HG02763 (cell line): ENCODE data around the gene ROPN1.

Source experiments
- ATAC-seq: cut with Tn5 transposase; IDR thresholded peaks from one replicate; pipeline ENCODE4 v1.9.1; 2021; ENCODE audit warnings: mild to moderate bottlenecking, moderate library complexity; ENCODE audit not compliant: unreplicated experiment

Gene ROPN1

DNA sequence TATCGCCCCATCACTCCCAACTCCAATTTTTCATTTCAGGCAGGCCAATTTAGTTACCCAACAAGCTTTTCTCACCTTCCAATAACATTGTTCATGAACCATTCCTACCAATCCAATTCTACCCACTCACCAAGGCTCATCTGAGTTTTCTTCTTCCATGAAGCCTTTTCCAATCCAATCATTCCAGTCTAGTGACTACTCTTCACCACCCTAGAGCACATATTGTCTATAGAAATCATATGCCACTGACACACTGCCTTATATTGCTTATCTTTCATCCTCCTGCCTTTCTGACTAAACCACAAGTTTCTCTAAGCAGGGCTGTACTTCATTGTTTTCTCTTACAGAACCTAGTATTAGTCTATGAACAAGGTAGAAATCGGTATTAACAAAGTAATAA is 42.3 kb downstream of the ROPN1 start:
- no peak for ATAC-seq

DNA sequence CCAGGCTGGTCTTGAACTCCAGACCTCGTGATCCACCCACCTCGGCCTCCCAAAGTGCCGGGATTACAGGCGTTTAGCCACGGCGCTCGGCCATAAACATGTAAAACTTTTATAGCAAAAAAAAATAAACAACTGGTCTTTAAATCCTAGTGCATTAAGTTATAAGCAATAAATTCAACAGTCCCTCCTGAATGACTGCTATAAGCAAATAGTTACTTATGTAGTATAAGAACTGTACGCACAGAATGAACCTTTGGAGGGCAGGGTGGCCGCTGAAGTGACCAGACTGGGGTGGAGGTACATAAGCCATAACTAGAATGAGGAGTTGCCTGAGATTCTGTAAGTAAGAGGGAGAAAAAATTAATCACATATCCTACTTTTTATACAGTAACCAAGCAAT is 43.5 kb downstream of the ROPN1 start:
- no peak for ATAC-seq

DNA sequence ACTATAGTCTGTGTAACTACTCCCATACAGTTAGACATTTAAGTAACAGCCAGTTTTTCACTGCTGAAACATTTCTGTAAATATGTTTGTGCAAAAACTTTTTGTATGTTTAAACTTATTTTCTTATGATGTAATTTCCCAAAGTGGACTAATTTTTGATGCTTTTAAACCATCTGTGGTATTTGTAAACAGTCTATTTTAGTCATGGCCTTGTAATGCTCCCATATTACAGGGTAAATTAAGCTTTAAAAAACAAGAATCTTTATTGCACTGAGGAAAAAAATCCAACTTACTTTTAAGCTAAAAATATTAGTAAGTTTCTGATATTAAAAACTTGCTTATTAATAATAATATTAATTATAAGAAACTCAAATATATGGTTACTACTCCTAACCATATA is 44.4 kb downstream of the ROPN1 start:
- no peak for ATAC-seq

DNA sequence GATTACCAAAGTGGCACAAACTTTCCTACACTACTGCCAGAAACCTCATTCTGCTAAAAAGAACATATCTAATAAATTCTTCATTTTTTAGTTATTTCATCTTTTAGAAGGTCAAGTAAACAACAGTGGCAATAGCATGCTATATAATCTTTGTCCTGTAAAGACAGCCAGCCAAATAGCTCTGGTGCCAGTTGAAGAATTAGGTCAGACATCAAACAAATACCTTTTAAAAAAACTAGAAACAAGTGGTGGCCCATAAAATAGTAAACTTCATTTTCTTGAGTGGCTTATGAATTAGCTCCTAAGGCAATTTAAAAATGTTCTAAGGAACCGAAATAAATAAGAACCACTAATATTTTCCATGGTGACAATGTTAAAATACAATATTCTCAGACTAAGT is 50.4 kb downstream of the ROPN1 start:
- no peak for ATAC-seq

- no peak for ATAC-seq
Measured at GRCh38 chr3:123941121-123941520, 50.8 kb downstream of the ROPN1 start.

DNA sequence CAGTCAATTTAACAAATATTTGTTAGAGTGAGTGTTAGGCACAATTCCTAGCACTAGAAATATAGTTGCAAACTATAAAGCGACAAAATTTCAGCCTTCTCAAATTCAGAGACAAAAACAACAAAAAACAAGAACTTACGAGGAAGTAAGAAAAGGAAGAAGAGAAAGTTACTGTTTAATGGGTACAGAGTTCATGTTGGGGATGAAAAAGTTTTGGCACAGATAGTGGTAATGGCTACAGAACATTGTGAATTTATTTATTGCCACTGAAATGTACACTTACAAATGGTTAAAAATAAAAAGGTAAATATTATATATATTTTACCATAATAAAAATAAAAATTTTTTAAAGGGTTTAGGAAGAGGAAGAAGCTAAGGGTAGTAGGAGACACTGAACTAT is 52.2 kb downstream of the ROPN1 start:
- no peak for ATAC-seq

GRCh38 chr3:123936400-123936799 is 55.5 kb downstream of the ROPN1 start:
- no peak for ATAC-seq

DNA sequence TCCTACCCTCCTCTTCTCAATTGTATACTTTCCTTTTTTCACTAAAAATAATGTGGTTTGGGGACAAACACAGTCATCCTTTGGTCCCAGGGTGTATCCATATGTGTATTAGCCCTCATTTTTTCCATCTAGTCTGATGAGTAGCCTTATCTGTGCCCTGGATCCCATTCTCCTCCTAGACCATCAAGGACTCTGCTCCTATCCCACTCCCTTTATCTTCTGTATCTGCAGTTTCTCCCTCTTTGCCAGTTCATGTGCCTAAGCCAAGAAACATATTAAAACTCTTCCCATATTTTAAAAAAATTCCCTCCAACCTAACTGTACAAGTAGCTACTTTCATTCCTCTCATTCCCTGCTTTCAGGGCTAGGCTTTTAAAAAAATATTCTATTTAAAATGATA is 56.1 kb downstream of the ROPN1 start:
- no peak for ATAC-seq

- no peak for ATAC-seq
Measured at GRCh38 chr3:123934250-123934649, 57.7 kb downstream of the ROPN1 start.

DNA sequence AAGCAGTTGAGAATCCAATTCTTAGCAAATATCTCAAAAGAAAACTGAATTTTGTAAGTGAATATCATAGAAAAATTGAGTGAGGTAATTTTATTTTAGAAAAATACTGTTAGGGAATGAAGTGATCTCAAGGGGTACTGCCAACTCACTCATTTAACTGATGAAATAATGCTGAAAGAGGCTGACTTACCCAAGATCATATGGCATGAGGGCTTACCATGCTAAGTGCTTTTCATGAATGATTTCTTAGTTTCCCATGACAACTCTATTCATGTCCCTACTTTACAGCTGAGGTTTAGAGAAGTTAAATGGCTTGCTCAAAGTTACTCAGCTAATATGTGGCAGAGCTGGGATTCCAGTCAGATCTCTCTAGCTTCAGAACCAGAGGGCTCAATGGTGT is 61.5 kb downstream of the ROPN1 start:
- no peak for ATAC-seq

GRCh38 chr3:123929325-123929724 is 62.6 kb downstream of the ROPN1 start:
- ATAC-seq, result no peak

DNA sequence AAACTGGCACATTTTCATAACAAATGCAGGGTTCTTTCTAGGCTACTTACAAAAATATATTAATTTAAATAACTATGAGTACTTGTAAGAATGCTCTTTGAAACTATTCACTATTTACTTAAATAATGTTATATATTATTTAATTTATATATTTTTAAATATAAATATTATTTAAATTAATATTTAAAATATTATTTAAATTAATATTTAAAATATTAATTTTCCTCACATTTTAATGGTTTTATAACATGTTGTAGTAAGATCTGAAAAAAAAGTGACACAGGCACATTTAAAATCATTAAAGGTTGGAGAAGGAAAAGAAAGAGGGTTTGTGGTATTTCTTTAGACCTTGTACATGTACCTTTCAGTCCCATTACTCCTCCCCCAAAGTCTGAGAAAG is 65.5 kb downstream of the ROPN1 start:
- no peak for ATAC-seq

DNA sequence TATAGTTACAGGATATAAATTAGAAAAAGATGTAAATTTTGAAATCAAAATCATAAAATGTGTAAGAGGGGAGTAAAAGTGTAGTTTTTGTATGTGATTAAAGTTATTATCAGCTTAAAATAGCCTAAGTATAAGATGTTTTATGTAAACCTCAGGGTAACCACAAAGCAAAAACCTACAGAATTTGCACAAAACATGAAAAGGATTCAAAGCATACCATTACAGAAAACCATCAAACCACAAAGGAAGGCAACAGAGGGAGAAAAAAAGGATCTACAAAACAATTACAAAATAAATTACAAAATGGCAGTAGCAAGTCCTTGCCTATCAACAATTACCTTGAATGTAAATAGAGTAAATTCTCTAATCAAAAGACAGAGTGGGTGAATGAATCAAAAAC is 71.1 kb downstream of the ROPN1 start:
- ATAC-seq, result no peak

DNA sequence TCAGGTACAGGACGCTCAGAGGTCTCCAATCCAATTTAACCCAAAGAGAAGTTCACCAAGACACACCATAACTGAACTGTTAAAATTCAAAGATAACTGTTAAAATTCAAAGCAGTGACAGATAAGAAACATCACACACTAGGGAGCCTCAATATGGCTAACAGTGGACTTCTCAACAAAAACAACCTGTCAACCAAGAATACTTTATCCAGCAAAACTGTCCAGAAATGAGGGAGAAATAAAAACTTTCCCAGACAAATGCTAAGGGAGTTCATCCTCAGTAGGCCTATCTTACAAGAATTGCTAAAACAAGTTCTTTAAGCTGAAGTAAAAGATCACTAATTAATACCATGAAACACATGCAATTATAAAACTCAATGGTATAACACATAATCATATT is 71.5 kb downstream of the ROPN1 start:
- ATAC-seq, result no peak

GRCh38 chr3:123919353-123919752 is 72.6 kb downstream of the ROPN1 start:
- ATAC-seq, result no peak
